Urinary bladder (tissue), 4 donors: ENCODE results near the gene ALK. TPM values are rescaled to one million over a fixed set of nuclear protein-coding genes. Genes with fewer than 3 reads are reported as not detected.

ENCODE experiments used
- DNase-seq: peaks from one replicate; pipeline ENCODE4 v3.0.0-alpha.2; 2015; ENCODE audit errors: extremely low spot score
- H3K27ac ChIP-seq: one replicate; pipeline ENCODE4 v1.5.1; 2013; ENCODE audit warnings: low read depth, mild to moderate bottlenecking, moderate library complexity
- H3K36me3 ChIP-seq: one replicate; pipeline ENCODE4 v1.6.1; 2013; ENCODE audit warnings: mild to moderate bottlenecking, moderate library complexity; ENCODE audit not compliant: insufficient read depth
- H3K4me1 ChIP-seq: one replicate; pipeline ENCODE4 v1.6.1; 2013; ENCODE audit warnings: mild to moderate bottlenecking, moderate library complexity; ENCODE audit not compliant: insufficient read depth
- H3K4me3 ChIP-seq: one replicate; pipeline ENCODE4 v1.5.1; 2013; ENCODE audit warnings: low read depth, low read length
- WGBS: extraction: QIAGEN DNeasy Blood & Tissue Kit; methylation state at CpG from one replicate; pipeline ENCODE4 v1.1.7; 2013; 5-methylcytosine and 5-hydroxymethylcytosine counted together
- polyA plus RNA-seq: library from polyadenylated mRNA; stranded (reverse); fragments of 200-250 nt; gene quantifications from one replicate; pipeline ENCODE4 v1.2.3, GENCODE V29; 2013
- total RNA-seq: library from RNA; depleted of rRNA; stranded (reverse); fragments of >200 nt; gene quantifications from one replicate; pipeline ENCODE4 v1.2.3, GENCODE V29; 2014
- donor health status: healthy with polysubstance abuse.
- donor health status: healthy.

ALK gene
- total and polyA plus RNA-seq, 2 donors: 0.29 to 1.0 TPM

- DNase-seq: no peak
- H3K27ac ChIP-seq: no peak overlapping the region
- no peaks in the 10 kb centered on the region for H3K4me1 ChIP-seq
- WGBS: 82% methylated on average over 17 of the region's 17 CpGs
- H3K36me3 ChIP-seq: no peaks in the 10 kb centered on the region
- no peak overlapping the region for H3K4me3 ChIP-seq
Observed at GRCh38 chr2:29224693-29225551, 696.5 kb downstream of the ALK start.

DNA sequence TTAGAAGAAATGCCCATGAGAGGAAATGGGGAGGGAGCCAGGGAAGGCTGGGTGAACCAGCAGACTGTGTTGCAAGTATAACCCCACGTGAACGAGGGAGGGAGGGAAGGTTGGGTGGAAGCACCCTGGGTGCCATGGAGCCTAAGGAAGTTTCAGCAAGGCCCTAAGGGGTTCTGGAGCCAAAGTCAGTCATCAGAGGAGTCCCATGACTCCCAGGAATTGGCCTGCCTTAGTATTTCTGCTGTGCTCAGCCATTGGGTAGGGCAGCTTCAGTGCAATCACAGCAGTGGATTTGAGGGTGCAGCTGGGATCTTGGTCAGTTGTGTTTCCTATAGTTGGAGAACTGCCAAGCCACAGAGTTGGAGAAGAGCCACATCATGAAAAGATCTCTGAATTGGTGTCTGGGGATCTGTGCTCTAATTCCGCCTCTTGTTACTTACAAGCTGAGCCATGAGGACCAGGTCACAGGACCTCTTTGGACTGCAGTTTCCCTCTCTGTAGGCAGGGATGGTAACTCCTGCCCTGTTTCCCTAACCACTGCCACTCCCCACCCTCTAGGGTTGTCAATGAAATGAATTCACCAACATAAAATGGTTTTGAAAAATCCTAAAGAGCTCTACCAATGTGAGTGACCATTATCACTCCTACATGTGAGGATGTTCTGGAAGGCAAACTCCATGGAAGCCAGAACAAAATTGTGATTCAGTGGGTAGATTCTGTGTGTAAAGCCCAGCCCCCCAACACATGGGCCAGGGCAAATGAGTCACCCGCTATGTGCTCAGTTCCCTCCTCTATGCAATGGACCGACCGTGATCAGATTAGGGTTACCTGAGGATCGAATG lies 697.3 kb downstream of the ALK start:
- no peaks in the 10 kb centered on the region for H3K36me3 ChIP-seq
- peak; percentile 21 for DNase-seq
- H3K4me1 ChIP-seq: no peaks in the 10 kb centered on the region
- H3K4me3 ChIP-seq: no peak overlapping the region
- 62% methylated on average over 7 of the region's 7 CpGs for WGBS
- H3K27ac ChIP-seq: no peak overlapping the region

DNA sequence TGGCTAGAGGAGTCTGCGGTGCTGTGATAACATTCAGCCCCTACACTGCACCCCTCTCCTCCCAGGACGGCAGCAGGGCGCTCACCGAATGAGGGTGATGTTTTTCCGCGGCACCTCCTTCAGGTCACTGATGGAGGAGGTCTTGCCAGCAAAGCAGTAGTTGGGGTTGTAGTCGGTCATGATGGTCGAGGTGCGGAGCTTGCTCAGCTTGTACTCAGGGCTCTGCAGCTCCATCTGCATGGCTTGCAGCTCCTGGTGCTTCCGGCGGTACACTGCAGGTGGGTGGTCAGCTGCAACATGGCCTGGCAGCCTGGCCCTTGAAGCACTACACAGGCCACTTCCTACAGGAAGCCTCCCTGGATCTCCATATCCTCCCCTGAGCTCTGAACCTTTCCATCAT lies 698.1 kb downstream of the ALK start:
- 92% methylated on average over 11 of the region's 11 CpGs for WGBS
- no peak overlapping the region for H3K4me3 ChIP-seq
- DNase-seq: no peak
- no peak overlapping the region for H3K27ac ChIP-seq
- H3K4me1 ChIP-seq: no peaks in the 10 kb centered on the region
- no peaks in the 10 kb centered on the region for H3K36me3 ChIP-seq

DNA sequence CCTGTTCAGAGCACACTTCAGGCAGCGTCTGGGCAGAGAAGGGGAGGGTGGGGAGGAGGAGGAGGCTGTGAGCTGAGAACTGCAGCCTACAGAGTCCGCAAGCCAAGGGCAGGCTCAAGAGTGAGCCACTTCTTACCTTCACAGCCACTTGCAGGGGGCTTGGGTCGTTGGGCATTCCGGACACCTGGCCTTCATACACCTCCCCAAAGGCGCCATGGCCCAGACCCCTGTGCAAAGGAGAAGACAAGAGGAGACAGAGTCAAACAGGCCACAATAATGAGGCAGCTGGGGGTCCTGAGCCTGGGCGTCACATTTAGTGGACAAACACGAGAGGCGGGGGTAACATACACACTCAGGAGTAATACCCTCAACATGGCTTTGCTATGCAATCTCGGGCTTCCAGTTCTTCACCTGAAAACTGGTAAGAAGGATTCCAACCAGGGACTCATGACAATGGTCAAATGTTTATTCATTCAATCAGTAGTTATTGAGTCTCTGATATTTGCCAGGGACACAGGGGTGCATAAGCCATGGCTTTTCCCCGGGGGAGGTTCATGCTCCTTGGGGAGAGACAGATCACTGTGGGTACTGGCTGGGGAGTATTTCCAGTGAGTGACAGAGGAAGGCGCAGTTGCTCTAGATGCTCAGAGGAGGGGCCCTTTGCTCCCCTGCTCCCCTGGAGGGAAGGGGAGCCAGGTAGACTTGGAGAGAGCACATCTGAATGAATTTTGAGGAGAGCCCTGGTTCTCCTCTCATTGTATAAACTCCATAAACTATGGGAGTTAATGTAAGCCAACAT lies 698.8 kb downstream of the ALK start:
- H3K36me3 ChIP-seq: no peaks in the 10 kb centered on the region
- no peak overlapping the region for H3K27ac ChIP-seq
- no peaks in the 10 kb centered on the region for H3K4me1 ChIP-seq
- H3K4me3 ChIP-seq: no peak overlapping the region
- 84% methylated on average over 11 of the region's 11 CpGs for WGBS
- DNase-seq: no peak

DNA sequence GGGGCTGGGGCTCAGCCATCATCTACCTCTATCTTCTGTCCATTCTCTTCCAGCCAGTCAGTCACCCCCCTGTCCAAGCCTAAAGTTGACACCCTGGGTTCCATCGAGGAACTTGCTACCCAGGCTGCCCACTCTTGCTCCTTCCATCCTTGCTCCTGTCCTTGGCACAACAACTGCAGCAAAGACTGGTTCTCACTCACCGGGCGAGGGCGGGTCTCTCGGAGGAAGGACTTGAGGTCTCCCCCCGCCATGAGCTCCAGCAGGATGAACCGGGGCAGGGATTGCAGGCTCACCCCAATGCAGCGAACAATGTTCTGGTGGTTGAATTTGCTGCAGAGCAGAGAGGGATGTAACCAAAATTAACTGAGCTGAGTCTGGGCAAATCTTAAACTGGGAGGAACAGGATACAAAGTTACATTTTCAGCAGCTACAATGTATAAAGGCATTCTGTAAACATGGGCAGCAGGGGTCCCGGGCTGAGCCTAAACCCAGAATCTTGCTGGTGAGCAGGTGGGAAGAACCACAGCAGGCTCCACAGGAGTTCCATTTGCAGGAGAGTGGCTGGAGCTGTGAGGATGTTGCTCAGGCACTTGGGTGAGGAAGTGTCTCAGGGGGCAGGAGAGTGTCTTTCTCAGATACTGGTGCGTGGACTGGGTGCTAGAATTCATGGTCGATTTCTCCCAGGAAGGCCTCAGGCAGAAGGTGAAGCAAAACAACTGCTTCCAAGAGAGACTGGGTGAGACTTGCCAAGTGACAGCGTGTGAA lies 700.7 kb downstream of the ALK start:
- Histone ChIP-seq H3K27ac (no peak overlapping the region), H3K4me1 (no peaks in the 10 kb centered on the region), H3K4me3 (no peak overlapping the region), H3K36me3 (no peaks in the 10 kb centered on the region)
- DNase-seq: no peak
- WGBS: 88% methylated on average over 12 of the region's 12 CpGs

- WGBS: 86% methylated on average over 4 of the region's 4 CpGs
Observed at GRCh38 chr2:29219374-29219773, 702.0 kb downstream of the ALK start.

DNA sequence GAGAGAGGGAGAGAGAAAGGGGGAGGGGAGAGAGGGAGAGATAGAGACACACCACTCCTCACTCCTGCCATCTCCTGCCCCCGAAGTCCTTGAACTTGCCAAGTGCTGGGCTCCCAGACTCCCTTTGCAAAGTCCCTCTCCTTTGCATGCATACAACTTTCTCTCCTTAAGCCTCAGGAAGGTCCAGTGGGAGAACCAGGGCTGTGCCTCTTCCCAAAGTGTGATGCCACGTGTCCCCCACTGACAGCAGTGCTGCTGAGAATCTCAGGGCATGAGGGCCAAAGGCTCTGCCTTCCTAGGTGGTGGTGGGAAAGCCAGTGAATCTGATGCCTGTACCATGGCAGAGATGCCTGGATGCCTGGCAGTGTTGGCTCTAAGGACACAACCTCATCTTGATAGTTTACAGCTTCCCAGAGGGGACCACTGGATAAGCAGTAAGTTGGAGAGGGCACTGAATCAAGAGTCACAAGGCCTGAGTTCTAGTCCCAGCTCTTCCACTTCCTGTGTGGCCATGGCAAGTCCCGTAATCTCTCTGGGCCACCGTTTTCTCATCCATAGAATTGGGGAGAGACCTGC lies 702.7 kb downstream of the ALK start:
- Histone ChIP-seq H3K36me3 (no peaks in the 10 kb centered on the region), H3K4me1 (no peaks in the 10 kb centered on the region), H3K27ac (no peak overlapping the region), H3K4me3 (no peak overlapping the region)
- 83% methylated on average over 4 of the region's 4 CpGs for WGBS
- DNase-seq: no peak

More at GRCh38 chr2:29219374-29219773, 702.0 kb downstream of the ALK start:
- DNase-seq: no peak
- Histone ChIP-seq H3K36me3 (no peaks in the 10 kb centered on the region), H3K4me1 (no peaks in the 10 kb centered on the region), H3K4me3 (no peak overlapping the region), H3K27ac (no peak overlapping the region)

- WGBS: 84% methylated on average over 6 of the region's 6 CpGs
- no peaks in the 10 kb centered on the region for H3K36me3 ChIP-seq
- H3K4me3 ChIP-seq: no peak overlapping the region
- H3K4me1 ChIP-seq: no peaks in the 10 kb centered on the region
- DNase-seq: no peak
- H3K27ac ChIP-seq: no peak overlapping the region
Observed at GRCh38 chr2:29218071-29218470, 703.3 kb downstream of the ALK start.

GRCh38 chr2:29216609-29216909 lies 704.8 kb downstream of the ALK start:
- WGBS: 88% methylated on average over 5 of the region's 5 CpGs
- no peak overlapping the region for H3K27ac ChIP-seq
- no peaks in the 10 kb centered on the region for H3K36me3 ChIP-seq
- H3K4me1 ChIP-seq: no peaks in the 10 kb centered on the region
- no peak for DNase-seq
- H3K4me3 ChIP-seq: no peak overlapping the region

- Histone ChIP-seq H3K4me1 (no peaks in the 10 kb centered on the region), H3K36me3 (no peaks in the 10 kb centered on the region), H3K4me3 (no peak overlapping the region), H3K27ac (no peak overlapping the region)
- WGBS: 78% methylated on average over 20 of the region's 20 CpGs
- DNase-seq: no peak
Observed at GRCh38 chr2:29215739-29216608, 705.4 kb downstream of the ALK start.

- WGBS: 88% methylated on average over 5 of the region's 5 CpGs
- Histone ChIP-seq H3K4me1 (no peaks in the 10 kb centered on the region), H3K36me3 (no peaks in the 10 kb centered on the region), H3K4me3 (no peak overlapping the region), H3K27ac (no peak overlapping the region)
- no peak for DNase-seq
Observed at GRCh38 chr2:29215073-29215472, 706.3 kb downstream of the ALK start.

GRCh38 chr2:29213888-29214291 lies 707.5 kb downstream of the ALK start:
- Histone ChIP-seq H3K36me3 (no peaks in the 10 kb centered on the region), H3K4me1 (no peaks in the 10 kb centered on the region), H3K27ac (no peak overlapping the region), H3K4me3 (no peak overlapping the region)
- WGBS: 49% methylated on average over 9 of the region's 9 CpGs
- no peak for DNase-seq
